Stimulated activated CD4-positive, alpha-beta T cell treated with anti-CD3 and anti-CD28 coated beads, Interleukin-12 subunit alpha, Interleukin-12 subunit beta, amount 100 ng/mL, for 4 hours (primary cell): ENCODE measurements around the gene TNS3.

Experiments
- DNase-seq: peaks from one replicate; pipeline ENCODE4 v3.0.0-alpha.2; 2020

The TNS3 gene

GRCh38 chr7:47580811-47581331 is 1.0 kb downstream of the TNS3 start:
- no peak for DNase-seq

- DNase-seq = no peak
These were observed 1.7 kb downstream of the TNS3 start for GRCh38 chr7:47580175-47580706.

- DNase-seq = no peak
These were observed 2.5 kb downstream of the TNS3 start for GRCh38 chr7:47579458-47579857.

- no peak for DNase-seq
These were observed 3.2 kb downstream of the TNS3 start for GRCh38 chr7:47578579-47579270.

- no peak for DNase-seq
These were observed 4.5 kb downstream of the TNS3 start for GRCh38 chr7:47577321-47577919.

GRCh38 chr7:47576866-47577306 is 5.0 kb downstream of the TNS3 start:
- no peak for DNase-seq

GRCh38 chr7:47576031-47576865 is 5.7 kb downstream of the TNS3 start:
- DNase-seq = no peak

GRCh38 chr7:47574482-47575329 is 7.2 kb downstream of the TNS3 start:
- no peak for DNase-seq

GRCh38 chr7:47573758-47574481 is 8.0 kb downstream of the TNS3 start:
- DNase-seq = no peak

GRCh38 chr7:47572939-47573757 is 8.8 kb downstream of the TNS3 start:
- no peak for DNase-seq

- no peak for DNase-seq
These were observed 9.8 kb downstream of the TNS3 start for GRCh38 chr7:47572094-47572445.

GRCh38 chr7:47571331-47572093 is 10.4 kb downstream of the TNS3 start:
- no peak for DNase-seq

- DNase-seq = no peak
These were observed 11.3 kb downstream of the TNS3 start for GRCh38 chr7:47570649-47571050.

GRCh38 chr7:47568547-47568946 is 13.4 kb downstream of the TNS3 start:
- DNase-seq = no peak

GRCh38 chr7:47568056-47568455 is 13.9 kb downstream of the TNS3 start:
- DNase-seq = no peak

- DNase-seq = no peak
These were observed 16.2 kb downstream of the TNS3 start for GRCh38 chr7:47565640-47566250.

- no peak for DNase-seq
These were observed 18.4 kb downstream of the TNS3 start for GRCh38 chr7:47563521-47563920.

- DNase-seq = no peak
These were observed 20.0 kb downstream of the TNS3 start for GRCh38 chr7:47561715-47562446.
